NCI-H82 treated with DMSO at 0.1 percent for 48 hours (cell line): ENCODE results near the gene IKBIP.
A peak's percentile ranks its signal among the peaks of the same experiment; 100 is the strongest.
"Not testable (repeated sequence)": the region's sequence is repeated elsewhere in the genome, so short reads cannot be mapped to it uniquely, and the experiment has no call there.

ENCODE experiments used
- DNase-seq: peaks from one replicate; lab custom pipeline; 2025; ENCODE audit not compliant: unreplicated experiment; lab: John Stamatoyannopoulos, UW

The IKBIP gene

DNA sequence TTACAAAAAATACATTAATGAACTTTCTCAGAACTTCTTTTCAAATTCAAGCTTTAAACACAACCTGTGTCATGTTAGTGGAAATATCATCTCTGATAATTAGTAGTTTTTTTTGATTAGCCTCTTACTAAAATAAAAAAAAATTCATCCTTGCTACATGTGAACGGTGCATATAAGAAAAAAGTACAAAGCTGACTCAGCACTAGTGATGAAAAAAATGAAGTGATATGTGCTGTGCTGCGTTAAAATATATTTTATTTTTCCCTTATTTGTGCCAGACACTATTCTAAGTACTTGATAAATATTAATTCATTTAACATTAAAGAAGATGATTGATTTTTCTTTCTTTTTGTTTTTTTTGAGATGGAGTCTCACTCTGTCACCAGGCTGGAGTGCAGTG, 7.5 kb downstream of the IKBIP start:
- no peak for DNase-seq

DNA sequence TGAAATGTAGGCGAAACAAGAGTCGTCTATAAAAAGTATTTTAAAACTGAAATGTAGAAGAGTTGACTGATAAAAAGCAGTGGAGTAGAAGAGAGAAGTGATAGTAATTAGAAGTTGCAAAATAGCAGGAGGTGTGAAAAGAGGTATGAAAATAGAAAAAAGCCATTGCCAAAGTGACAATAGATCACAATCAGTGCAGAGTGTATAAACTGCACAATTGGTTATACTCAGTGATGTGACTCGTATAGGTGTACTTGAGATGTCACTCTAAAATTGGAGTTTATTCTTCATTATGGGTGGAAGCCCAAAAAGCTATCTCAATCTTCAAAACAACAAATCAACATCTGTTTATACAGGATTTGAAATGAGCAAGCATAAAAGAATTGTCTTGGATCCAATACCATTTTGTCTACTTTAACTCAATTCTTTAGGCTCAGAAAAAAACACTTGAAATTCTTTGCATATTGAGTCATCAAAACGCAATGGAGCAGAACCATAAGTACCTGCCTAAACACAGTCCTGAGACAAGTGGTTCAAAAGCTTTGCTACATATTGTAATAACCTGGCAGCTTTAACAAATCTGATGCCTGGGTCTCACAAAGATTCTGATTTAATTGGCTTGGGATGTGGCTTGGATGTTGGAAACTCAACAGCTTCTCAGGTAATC, 8.8 kb downstream of the IKBIP start:
- DNase-seq, result no peak

DNA sequence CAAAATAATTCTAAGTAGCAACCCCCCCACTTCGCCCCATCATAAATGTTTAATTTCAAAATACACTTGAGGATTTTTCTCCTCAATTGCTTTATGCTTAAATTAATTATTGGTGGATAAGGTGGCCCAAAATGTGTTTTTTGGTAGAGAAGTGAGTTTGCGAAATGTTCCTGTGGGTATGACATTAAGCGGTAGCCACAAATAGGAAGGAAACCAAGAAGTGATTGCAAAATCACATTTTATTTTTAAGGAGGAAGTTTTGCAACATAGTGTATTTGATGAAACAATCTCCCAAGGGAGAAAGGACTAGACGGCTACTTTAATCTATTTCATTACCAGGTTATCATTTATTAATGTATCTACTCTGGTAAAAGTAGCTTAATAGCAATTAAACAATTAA, 25.6 kb downstream of the IKBIP start:
- no peak for DNase-seq

DNA sequence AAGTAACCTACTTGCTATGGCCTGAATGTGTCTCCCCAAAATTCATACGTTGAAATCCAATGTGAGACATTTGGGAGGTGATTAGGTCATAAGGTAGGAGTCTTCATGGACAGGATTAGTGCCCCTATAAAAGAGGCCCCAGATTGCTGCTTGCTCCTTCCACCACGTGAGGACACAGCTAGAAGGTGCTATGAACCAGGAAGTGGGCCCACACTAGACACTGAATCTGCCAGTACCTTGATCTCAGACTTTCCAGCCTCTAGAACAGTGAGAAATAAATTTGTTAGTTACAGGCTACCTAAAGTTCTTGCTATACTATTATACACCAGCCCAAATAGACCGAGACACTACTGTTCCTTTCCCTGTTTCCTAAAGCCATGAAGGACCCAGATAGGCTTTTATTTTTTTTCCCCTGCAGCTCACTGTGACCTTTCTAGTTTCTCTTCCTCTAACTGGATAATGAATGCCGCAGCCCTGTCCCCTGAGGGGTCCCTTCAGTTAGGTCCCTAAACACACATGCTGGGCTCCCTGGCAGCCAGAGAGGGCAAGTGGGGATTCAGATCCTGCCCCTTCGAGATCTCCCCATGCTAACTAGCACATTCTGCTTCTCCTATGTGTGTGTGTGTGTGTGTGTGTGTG, 31.8 kb downstream of the IKBIP start:
- DNase-seq, result no peak

DNA sequence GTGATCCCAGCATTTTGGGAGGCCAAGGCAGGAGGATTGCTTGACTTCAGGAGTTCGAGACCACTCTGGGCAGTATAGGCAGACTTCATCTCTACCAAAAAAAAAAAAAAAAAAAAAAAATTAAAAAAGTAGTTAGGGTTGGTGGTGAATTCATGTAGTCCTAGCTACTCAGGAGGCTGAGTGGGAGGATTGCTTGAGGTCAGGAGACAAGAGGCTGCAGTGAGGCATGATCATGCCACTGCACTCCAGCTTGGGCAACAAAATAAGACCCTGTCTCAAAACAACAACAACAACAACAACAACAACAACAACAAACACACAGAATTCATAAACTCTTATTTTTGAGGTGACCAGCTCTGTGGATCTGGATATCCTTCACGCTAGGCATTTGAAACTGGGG, 34.0 kb downstream of the IKBIP start:
- no peak for DNase-seq

DNA sequence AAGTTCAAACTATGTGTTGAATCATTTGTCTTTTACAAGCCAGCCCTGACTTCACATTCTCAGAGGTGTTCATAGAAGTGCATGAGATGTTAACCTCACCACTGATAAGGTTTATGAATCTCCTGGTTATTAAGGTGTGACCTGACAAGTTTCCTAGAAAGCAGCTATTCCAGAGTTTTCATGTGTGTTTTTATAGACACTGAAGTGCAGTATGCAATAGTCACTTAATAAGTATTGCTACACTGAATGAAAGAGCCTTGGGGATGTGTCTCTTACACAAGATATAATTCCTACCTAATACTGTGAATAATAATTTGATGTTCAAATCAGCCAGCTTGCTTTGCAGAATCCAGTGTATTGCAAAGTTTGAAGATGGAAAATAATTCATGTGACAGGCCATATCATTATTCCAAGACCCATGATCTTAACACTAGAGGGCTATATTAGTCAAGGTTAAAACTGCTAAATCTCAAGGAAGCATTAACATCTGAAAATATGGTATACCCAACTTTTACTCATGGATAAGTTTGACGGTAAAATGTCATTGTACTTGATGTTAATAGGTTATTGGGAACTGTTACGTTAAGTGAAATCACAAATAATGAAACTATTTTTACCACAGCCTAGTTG, 38.1 kb downstream of the IKBIP start:
- no peak for DNase-seq

DNA sequence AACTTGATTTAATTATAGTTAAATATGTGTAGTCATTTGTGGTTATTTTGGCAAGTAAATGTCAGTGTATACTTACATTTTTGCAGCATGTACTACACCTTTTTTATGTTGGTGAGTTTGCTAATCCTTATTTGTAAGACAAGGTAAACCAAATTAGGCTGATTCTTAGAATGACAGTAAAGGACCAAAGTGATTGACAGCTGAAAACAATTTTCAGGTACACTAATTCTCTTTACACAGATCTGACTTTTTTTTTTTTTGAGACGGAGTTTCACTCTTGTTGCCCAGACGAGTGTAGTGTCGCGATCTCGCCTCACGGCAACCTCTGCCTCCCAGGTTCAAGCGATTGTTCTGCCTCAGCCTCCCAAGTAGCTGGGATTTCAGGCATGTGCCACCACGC, 42.7 kb downstream of the IKBIP start:
- DNase-seq, result no peak

DNA sequence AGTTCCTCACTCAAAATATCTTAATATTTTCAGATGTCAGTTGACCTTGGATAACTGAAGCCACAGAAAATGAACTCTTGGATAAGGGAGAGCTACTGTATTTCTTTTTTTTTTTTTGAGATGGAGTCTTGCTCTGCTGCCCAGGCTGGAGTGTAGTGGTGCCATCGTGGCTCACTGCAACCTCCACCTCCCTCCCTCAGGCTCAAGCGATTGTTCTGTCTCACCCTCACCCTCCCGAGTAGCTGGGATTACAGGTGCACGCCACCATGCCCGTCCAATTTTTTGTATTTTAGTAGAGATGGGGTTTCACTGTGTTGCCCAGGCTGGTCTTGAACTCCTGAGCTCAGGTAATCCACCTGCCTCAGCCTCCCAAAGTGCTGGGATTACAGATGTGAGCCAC, 47.3 kb downstream of the IKBIP start:
- DNase-seq, result not testable (repeated sequence)

DNA sequence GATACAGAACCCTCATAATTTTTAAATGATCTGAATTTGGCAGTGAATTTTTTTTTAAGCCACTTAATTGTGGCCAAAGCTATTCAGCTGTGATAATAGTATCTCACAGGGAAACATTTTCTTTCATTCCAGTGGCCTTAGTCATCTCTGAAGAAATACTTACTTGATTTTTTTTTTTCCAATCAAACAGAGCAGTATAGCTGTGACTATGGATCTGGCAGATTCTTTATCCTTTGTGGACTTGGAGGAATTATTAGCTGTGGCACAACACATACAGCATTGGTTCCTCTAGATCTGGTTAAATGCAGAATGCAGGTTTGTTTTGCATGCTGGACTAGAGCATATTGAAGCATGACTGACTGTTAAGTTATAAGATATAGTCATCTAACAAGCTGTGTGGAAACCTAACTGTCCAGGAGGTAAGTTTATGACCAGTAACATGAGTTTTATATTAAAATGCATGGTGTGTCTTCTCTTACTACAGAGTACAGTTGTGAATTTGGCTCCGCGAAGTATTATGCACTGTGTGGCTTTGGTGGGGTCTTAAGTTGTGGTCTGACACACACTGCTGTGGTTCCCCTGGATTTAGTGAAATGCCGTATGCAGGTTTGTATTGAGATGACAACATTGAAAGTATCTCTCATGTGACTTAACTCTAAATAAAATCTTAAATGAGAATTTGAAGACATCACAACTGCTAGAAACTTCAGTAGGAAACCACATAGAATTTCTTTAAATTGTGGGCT, 49.2 kb downstream of the IKBIP start:
- no peak for DNase-seq

DNA sequence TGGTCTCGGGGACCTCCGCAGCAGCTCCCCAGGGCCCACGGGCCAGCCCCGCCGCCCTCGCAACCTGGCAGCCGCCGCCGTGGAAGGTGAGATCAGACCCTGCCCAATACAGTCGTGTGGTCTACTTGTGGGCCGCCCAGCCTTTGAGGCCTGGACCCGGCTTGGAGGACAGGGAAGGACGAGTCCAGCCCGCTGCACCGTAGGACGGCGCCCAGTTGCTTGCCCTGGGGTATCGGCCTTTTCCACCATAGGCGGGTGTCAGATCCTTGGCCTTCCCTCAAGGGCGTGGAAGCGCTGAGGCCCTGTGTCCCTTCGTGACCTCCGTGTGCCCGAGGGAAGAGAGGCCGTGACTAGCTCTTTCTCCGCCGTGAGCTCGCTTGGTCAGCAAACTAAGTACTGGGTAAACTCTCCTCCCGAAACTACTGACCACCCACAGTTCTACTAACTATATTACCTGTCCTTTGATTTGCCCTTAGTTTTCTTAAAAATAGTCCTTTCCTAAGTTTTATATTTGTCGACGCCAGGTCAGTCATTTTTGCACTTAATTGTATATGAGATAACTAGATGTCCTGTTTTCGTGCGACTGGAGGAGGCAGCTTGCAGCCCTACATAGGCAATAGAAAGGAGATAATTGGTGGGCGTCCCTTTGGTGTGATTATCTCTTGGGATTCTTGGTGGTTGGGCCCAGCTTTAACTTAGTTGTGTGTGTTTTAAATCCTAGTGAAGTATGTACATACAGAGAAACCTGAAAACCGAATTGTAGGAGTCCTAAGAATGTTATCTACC, 50.3 kb downstream of the IKBIP start:
- DNase-seq, result no peak

DNA sequence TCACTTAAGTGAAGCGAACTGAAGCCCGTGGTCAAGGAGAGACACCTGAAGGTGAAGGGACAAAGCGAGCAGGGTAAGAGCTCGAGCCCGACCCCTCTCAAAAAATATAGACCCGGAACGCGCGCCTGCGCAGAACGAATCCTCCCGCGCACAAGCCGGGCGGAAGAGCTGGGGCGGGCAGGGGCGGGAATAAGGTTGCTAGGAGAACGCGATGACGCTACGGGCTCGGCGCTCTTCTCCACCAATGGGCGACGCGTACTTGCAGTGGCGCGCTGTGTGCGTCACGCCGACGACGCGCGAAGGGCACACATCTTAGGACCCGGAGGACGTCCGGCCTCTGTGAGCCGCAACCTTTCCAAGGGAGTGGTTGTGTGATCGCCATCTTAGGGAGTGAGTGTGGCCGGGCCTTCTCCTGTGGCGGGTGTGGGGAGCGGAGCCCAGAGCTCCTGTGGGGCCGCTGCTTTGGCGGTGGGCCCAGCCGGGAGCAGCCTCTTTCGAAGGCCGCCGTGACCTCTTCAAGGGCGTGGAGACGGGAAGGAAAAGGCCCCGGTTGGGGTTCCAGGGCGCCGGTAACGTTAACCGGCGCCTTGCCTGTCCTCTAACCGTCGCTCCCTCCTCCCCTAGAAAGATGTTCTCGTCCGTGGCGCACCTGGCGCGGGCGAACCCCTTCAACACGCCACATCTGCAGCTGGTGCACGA, 51.1 kb downstream of the IKBIP start, which contains the start of gene SLC25A3:
Gene SLC25A3, plus strand, starts transcription at position 336 of the 699 bp plus-strand sequence. Its CDS starts 293 bp downstream, at position 629.
- peak; percentile 95 for DNase-seq

DNA sequence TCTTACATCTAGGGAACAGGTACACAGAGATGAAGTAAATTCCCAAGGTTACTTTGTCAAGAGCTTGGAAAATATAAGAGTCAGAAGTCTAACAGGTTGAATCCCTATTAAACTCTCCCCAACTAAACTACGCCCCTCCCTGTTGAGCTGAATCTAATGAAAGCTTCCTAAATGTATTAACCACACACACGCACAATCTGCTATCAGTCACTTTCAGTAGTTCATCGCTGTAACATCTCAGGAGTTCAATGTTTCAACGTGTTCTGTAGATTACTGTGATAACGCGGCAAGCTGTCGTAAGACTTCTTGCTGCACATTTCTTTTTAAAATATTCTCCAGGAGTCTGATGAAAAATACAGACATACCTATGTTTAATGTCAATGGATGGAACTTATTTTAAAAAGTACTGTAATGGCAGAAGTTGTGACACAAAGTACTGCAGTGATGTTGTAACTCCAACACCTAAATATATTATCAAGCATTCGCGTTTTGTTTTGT, 51.7 kb downstream of the IKBIP start:
- no peak for DNase-seq

DNA sequence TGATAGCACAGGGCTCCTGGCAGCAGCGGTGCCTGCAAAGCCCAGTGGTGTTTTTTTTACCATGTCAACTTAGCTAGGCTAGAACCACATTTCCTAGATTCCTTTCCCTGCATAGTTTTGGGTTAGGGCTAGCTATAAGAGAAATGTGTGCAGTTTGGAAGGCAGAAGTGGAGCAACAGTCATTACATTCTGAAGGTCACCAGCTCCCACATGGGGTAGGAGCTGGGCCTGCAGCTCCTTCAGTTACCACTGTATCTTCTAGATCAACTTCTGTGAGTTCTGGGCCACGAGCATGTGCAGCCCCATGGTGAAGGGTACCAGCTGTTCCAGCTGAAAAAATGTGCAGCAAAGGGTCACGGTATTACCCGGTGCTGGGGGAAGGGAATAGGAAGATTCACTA, 53.4 kb downstream of the IKBIP start:
- no peak for DNase-seq

DNA sequence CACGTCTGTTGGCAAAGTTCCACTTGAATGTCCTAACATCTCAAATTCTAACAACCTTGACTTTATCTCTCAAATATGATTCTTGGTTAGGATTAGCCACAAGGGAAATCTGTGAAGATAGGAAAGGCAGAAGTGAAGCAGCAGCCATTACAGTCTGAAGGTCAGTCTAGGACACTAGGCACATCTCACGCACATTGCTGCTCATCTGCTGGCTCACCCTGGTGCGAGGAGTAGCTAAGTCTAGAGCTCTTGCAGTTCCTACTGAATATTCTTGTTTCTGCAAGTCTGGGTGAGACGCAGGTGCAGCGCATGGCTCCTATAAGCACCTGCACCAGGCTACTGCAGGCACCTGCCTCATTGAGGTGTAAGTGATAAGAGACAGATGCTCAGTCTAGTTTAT, 57.5 kb downstream of the IKBIP start:
- DNase-seq, result no peak

DNA sequence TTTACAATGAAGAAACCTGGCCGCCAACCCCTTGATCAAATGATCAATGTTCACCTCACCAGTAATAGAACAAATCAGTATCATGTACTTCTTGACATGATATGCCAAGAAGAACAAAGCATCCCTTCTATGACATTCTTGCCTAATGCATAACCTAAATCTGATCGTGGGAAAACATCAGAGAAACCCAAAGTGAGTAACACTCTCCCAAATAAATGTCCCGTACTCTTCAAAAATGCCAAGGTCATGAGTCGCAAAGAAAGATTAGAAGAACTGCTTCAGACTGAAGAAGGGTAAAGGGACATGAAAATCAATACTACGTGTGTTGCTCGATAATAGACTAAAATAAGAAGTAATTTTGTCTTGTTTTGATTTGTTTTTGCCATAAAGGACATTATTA, 62.5 kb downstream of the IKBIP start:
- no peak for DNase-seq

DNA sequence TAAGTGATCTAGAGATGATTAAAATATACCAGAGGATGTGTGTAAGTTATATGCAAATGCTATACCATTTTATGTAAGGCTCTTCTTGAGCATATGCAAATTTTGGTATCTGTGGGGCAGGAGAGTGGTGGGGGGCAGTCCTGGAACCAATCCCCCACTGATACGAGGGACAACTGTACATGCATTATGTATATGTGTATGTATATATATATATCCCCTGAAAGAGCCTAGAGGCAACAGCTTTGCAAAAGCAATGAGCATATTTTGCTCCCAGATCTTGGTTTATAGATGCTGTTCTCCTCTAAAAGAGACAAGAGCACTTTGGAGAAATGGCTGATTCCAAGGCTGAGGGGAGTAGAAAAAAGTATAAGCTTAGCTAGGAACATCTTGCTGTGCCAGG, 63.5 kb downstream of the IKBIP start:
- DNase-seq, result no peak

DNA sequence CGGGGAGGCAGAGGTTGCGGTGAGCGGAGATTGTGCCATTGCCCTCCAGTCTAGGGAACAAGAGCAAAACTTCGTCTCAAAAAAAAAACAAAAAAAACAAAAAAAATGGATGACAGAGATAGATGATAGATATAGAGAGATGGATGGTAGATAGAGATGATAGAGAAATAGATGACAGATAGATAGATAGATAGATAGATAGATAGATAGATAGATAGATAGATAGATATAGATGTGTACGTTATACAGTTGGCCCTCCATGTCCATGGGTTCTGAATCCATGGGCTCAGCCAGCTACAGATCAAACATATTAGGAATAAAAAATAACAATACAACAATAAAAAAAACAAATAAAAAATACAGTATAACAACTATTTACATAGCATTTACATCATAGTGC, 63.9 kb downstream of the IKBIP start:
- no peak for DNase-seq

DNA sequence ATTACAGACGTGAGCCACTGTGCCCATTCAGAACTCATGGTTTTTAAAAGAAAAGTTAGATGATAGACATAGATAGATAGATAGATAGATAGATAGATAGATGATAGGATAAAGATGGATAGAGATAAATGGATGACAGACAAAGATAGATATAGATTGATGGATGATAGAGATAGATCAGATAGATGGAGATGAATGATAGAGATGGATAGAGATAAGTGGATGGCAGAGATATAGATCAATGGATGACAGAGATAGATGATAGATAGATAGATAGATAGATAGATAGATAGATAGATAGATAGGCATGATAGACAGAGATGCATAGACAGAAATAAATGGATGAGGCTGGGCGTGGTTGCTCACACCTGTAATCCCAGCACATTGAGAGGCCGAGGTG, 64.8 kb downstream of the IKBIP start:
- DNase-seq, result no peak

DNA sequence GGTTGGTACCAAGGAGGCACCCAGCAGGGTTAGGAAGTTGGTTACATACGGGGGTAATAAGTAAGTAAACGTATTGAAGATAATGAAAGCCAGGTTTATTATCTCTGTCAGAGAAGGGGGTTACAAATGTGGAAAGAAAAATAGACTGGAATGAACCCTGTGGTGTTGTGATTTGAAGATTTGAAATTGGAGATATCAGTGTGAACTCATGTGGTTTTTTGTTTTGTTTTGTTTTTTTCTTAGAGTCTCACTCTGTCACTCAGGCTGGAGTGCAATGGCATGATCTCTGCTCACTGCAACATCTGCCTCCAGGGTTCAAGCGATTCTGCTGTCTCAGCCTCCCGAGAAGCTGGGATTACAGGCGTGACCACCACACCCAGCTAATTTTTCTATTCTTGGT, 65.2 kb downstream of the IKBIP start:
- DNase-seq, result no peak

DNA sequence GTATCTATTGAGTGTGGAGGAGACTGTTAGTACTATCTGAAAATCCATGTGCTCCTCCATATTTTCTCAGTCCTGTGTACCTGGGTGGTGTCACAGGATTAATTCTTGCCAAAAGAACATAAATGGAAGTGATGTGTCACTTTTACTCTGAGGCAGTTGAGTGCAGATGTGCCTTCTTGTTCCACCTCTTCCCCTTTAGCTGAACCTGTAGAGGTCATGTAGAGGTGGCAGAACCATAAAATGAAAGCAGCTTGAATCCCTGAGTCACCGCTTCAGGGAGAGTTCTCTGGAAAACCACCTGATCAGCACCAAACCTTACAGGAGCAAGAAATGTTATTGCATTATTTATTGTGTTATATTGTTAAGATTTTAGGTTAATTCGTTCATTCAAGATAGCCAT, 65.8 kb downstream of the IKBIP start:
- DNase-seq, result no peak
